Activated CD4-positive, alpha-beta T cell treated with anti-CD3 and anti-CD28 coated beads, Interleukin-2, amount 50 U/mL, for 4 hours (primary cell): Measurements from ENCODE around the gene HS6ST2.

Experiments
- DNase-seq, 2 experiments: peaks; one replicate each; pipeline ENCODE4 v3.0.0-alpha.2; 2020

Gene HS6ST2

DNA sequence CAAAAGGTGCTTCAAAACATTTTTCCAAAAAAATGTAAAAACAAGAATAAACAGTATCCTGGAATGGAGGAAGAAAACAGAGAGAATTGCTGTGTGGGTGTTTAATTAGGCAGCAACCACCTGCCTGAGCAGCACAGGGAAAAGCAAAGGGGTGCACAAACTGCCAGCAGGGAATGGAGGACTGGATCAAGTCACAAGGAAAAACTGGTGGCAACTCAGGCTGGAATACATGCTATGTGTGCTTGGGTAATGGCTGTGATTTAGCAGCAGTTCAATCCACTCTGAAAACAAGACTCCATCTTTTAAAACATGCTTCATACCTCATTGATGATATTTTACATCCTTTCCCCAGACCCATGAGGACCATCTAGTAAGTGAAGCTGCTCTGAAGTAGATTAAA lies 179.5 kb downstream of the HS6ST2 start:
- DNase-seq = no peak

- DNase-seq = no peak
Measured at GRCh38 chrX:132776486-132777210, 181.8 kb downstream of the HS6ST2 start.

DNA sequence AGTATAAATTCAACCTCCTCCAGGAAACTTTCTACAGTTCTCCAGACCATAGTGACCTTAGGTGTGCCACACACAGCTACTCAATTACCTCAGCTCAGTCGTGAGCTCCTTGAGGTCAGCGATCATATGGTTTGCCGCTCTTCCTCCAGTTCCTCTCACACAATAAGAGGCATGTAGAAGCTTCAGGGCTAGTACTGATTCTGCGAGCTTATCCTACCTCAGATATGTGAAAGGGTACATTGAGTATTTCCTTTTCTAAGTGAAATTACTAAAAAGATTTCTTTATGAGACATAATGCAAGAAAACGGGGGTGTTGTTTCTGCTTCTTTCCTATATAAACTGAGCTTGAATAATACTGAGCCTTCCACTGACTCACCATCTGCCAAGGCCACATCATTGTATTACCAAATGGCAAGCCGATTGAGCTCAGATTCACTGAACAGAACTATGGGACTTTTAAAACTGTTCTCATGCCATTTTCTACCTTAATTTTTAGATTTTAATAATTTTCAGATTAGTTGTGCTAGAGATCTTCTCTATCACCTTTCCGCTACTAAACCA lies 183.1 kb downstream of the HS6ST2 start:
- no peak for DNase-seq

- no peak for DNase-seq
Measured at GRCh38 chrX:132774010-132774714, 184.3 kb downstream of the HS6ST2 start.

DNA sequence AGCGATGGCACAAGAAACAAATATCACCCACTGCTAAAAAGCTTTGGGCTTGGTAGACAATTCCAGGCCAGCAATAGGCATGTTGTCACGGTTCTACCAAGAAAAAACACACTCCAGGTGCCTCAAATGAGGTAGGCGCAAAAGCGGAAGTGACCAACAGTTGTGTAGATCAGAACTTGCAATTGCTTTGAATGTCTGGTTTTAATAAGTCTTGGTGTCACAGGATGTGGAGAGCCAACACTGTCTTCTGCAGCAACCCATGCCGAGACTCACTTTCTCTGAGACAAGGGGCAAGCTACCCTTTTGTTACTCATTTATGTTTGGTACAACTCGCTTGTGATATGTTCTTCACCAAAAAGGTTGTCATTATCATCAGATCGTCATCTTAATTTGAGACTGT lies 188.8 kb downstream of the HS6ST2 start:
- no peak for DNase-seq

GRCh38 chrX:132766452-132766851 lies 192.0 kb downstream of the HS6ST2 start:
- no peak for DNase-seq

- no peak for DNase-seq
Measured at GRCh38 chrX:132763528-132763927, 194.9 kb downstream of the HS6ST2 start.

DNA sequence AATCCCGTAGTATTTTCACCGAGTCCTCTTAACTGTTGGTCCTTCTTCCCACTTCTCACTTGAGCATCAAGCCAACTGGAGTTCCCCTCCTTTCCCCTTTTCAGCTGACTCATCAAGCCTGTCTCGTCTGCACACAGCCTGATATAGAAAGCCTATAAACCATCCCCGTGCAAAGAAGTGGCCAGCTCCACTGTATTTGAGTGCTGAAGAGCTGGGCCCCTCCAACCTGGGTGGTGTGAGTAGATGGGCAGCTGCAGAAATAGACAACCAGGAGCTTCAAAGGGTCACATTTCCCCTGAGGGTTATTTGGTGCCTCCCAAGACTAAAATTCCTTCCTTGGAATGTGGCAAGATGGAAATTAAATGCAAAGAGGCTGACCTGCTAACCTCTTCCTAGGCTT lies 199.7 kb downstream of the HS6ST2 start:
- no peak for DNase-seq

GRCh38 chrX:132757066-132757623 lies 201.3 kb downstream of the HS6ST2 start:
- DNase-seq = no peak

DNA sequence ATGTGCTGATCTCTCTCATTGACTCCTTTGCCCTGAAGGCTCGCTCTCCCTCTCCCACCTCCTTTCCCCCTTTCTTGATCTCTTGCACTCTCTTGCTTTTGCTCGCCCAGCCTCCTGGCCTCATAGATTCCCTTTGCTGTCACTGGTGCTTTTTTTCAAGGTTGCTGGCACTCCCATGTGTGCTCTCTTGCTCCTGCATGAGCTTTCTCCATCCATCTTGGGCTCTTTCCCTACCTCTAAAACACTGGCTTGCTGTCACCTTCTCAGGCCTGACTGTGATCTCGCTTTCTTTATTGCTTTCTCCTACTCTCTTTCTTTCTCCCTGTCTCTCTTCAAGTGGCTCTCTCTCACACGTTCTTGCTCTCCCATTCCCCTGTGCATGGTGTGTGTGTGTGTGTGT lies 202.0 kb downstream of the HS6ST2 start:
- no peak for DNase-seq

DNA sequence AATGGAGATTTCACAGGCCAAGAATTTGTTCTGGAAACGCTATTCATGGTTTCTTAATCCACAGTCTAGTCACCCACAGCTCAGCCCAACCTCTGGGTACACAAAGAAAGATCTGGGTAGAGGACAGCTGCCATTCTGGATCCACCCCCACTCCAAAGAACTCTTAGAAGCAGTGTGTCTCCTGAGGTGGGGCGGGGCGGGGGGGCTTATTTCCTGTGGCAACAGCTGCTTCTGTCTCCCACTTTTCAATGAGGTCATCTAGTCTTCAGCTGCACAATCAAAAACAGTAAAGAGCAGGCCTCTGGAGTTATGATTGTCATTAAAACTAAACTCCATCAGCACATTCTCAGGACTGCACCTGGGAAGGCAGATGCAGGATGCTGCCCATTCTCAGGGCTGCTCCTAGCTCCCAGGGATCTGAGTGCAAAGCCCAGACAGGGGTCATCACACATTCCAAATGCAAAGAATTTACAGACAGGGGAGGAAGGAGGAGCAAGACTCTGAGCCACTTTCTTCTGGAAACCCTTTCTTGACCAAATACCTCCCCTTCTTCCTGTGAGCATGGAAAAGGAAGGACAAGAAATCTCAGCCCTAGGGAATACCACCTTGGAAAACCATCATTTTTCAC lies 207.3 kb downstream of the HS6ST2 start:
- no peak for DNase-seq

DNA sequence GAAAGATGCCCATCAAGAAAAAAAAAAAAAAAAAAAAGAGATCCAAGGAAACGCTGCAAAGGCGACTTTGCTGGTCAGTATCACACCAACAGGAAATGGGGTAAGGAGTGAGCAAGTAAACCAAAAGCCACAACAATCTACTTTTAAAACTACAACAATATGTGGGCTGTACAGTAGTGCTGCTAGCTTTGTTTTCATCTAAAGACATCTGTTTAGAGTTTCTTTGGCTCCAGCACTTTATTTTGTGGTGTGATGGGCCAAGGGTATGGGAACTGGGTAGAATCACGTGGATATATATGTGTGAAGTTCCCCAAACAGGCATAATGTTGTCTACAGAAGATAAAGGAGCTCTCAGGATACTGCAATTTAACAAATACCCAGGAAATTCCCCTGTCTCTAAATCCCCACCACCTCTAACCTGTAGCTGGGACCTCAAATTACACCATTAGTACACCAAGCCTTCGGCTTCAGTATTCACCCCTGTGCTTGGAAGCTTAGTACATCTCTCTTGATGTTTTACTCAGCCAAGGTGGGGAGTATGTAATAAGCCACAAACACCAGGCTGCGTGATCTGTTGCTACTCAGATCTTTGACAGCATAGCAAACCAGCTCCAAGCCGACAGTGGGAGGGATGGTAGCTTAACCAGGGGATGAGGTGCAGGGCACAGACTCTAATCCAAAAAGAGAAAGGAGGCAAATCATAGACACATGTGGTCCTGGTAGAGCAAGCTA lies 207.9 kb downstream of the HS6ST2 start:
- no peak for DNase-seq

DNA sequence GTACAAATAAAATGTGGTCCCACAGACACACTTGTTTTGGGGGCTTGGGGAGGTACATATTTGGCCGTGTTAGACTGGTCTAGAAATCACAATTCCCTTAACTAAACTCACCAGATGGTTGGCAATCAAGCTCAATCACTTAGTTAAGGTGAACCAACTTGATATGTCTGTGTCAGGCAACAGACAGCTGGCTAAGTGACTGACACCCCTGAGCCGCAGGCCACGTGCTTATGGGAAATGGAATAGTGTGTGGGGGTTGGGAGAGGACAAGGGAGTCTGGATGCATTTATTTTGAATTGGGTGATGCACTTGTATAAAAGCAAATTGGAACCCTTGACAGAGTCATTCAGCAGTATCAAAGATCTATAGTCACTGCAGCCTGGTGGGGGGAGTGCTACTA lies 209.0 kb downstream of the HS6ST2 start:
- DNase-seq = no peak

DNA sequence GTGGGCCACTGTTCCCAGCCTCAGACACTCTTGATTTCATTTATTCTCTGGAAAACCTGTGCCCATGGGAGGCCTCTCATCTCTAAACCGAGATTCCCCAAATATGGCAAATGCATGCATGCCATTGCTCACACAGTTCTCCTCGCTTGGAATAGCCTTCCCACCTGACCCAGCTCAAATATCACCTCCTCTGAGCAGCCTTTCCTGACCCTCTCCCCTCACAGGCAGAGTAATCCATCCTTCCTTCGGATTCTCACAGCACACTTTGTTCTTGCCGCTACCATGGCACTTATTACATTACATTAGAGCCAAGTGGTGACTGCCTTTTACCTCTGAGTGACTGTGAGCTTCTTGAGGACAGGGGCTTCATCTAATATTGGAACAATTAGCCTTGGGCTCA lies 209.5 kb downstream of the HS6ST2 start:
- no peak for DNase-seq

GRCh38 chrX:132748268-132748667 lies 210.2 kb downstream of the HS6ST2 start:
- DNase-seq = no peak

DNA sequence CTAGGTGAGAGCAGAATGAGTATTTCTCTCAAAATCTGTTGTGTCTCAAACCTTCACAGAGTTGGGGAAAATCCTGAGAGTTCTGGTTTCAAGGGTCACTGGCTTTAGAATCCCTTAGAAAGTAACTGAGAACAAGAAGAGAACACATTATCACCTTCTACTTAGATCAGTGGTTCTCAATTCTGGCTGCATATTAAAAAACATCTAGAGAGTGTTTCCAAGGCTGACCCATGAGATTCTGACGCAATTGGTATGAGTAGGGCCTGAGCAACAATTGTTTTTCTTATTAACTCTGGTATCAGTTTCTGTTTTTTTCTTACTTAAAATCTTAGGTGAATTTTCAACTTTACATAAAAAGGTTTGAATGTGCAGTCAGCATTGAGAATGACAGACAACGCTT lies 212.8 kb downstream of the HS6ST2 start:
- DNase-seq = no peak

- no peak for DNase-seq
Measured at GRCh38 chrX:132744470-132744869, 214.0 kb downstream of the HS6ST2 start.

- DNase-seq = no peak
Measured at GRCh38 chrX:132743086-132743485, 215.3 kb downstream of the HS6ST2 start.

- no peak for DNase-seq
Measured at GRCh38 chrX:132742246-132742645, 216.2 kb downstream of the HS6ST2 start.

GRCh38 chrX:132741689-132742088 lies 216.7 kb downstream of the HS6ST2 start:
- DNase-seq = no peak

GRCh38 chrX:132740316-132741123 lies 217.9 kb downstream of the HS6ST2 start:
- no peak for DNase-seq

DNA sequence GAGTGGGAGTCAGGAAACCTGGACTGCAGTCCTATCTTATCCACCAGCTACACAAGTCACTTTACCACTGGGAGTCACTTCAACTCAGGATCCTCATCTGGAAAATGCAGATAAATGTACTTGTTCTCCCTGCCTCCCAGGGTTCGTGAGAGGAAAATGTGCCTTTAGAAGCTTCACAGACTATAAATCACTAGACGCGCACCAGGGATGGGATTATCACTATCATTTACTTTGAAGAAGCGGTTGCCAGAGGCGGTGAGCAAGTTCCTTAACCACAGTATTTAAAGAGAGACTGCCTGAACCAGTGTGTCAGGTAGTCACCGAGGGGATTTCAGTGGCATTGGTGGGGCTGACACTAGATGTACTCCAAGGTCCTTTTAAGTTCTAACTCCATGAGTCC lies 219.5 kb downstream of the HS6ST2 start:
- no peak for DNase-seq
